Naive B cell (primary cell): ENCODE data around the gene DROSHA. TPM values are rescaled to one million over a fixed set of nuclear protein-coding genes. Genes with fewer than 3 reads are reported as not detected.
"Not testable (repeated sequence)": the region's sequence is repeated elsewhere in the genome, so short reads cannot be mapped to it uniquely, and the experiment has no call there.

Source experiments
- ATAC-seq, 2 donors: fragments of 150-1000 bp; cut with Tn5 transposase; 2 replicates each; pipeline ENCODE4 v1.10.0; 2021; ENCODE audit warnings: low read depth in 2 of 2, mild to moderate bottlenecking in 2 of 2, moderate library complexity in 2 of 2
- DNase-seq: peaks from one replicate; pipeline ENCODE4 v3.0.0; 2022
- H3K27ac Mint-ChIP-seq, 6 donors: one replicate each; pipeline ENCODE4 v1.8.0; 2020 to 2022; ENCODE audit warnings: mild to moderate bottlenecking in 6 of 6, mixed read lengths in 6 of 6, moderate library complexity in 5 of 6, inconsistent platforms in 2 of 6
- H3K27me3 Mint-ChIP-seq, 3 donors: one replicate each; pipeline ENCODE4 v1.8.0; 2021 to 2022; ENCODE audit warnings: mixed read lengths in 3 of 3, mild to moderate bottlenecking in 1 of 3
- H3K36me3 Mint-ChIP-seq, 2 donors: one replicate each; pipeline ENCODE4 v1.8.0; 2020 to 2022; ENCODE audit warnings: mixed read lengths in 2 of 2, inconsistent platforms in 1 of 2, mild to moderate bottlenecking in 1 of 2
- H3K4me1 Mint-ChIP-seq, 3 donors: one replicate each; pipeline ENCODE4 v1.8.0; 2020 to 2022; ENCODE audit warnings: mixed read lengths in 3 of 3, inconsistent platforms in 1 of 3, mild to moderate bottlenecking in 1 of 3, moderate library complexity in 1 of 3
- H3K4me3 Mint-ChIP-seq, 8 donors: one replicate each; pipeline ENCODE4 v1.8.0; 2020 to 2022; ENCODE audit warnings: mild to moderate bottlenecking in 8 of 8, mixed read lengths in 8 of 8, moderate library complexity in 8 of 8, inconsistent platforms in 2 of 8
- H3K9me3 Mint-ChIP-seq, 7 donors: one replicate each; pipeline ENCODE4 v1.8.0; 2020 to 2022; ENCODE audit warnings: mixed read lengths in 7 of 7, mild to moderate bottlenecking in 5 of 7, inconsistent platforms in 2 of 7, moderate library complexity in 1 of 7
- polyA plus RNA-seq, 6 donors: library from polyadenylated mRNA; unstranded; fragments of 300-500 nt; fragmentation: Illumina TruSeq; gene quantifications; one replicate each; pipeline ENCODE4 v1.2.3, GENCODE V29; 2021; ENCODE audit warnings: low read depth in 6 of 6

Gene DROSHA
- polyA plus RNA-seq, 6 donors from 2014 or later, result 10.6 to 20.6 (median 13.8) TPM

- no peak for ATAC-seq
- Mint-ChIP-seq H3K4me1 (no peaks in the 10 kb centered on the region), H3K27me3 (no peaks in the 10 kb centered on the region), H3K9me3 (peaks cover 0 to 4% (median 0%) of the 10 kb centered on the region in 7 donors), H3K36me3 (peaks cover 29 to 40% of the 10 kb centered on the region in 2 donors), H3K4me3 (no peak overlapping the region), H3K27ac (no peak overlapping the region)
- no peak for DNase-seq
Observed at GRCh38 chr5:31554552-31554951, 22.7 kb upstream of the DROSHA start.

- H3K27ac Mint-ChIP-seq, result peak overlapping the region in 2 of 6 donors; percentile 2 to 41
- peaks cover 29 to 41% of the 10 kb centered on the region in 2 donors for H3K36me3 Mint-ChIP-seq
- DNase-seq (no peak), ATAC-seq (no peak)
- H3K27me3 Mint-ChIP-seq, result no peaks in the 10 kb centered on the region
- H3K9me3 Mint-ChIP-seq, result peaks cover 0 to 4% (median 0%) of the 10 kb centered on the region in 7 donors
- no peak overlapping the region for H3K4me3 Mint-ChIP-seq
- no peaks in the 10 kb centered on the region for H3K4me1 Mint-ChIP-seq
Observed at GRCh38 chr5:31553863-31554262, 22.0 kb upstream of the DROSHA start.

GRCh38 chr5:31551878-31552277 is 20.0 kb upstream of the DROSHA start:
- peaks cover 0 to 4% (median 0%) of the 10 kb centered on the region in 7 donors for H3K9me3 Mint-ChIP-seq
- H3K4me1 Mint-ChIP-seq, result no peaks in the 10 kb centered on the region
- peak overlapping the region in 1 of 6 donors; percentile 9 for H3K27ac Mint-ChIP-seq
- DNase-seq (no peak), ATAC-seq (no peak)
- no peak overlapping the region for H3K4me3 Mint-ChIP-seq
- no peaks in the 10 kb centered on the region for H3K27me3 Mint-ChIP-seq
- H3K36me3 Mint-ChIP-seq, result peaks cover 38 to 60% of the 10 kb centered on the region in 2 donors

- H3K36me3 Mint-ChIP-seq, result peaks cover 43 to 57% of the 10 kb centered on the region in 2 donors
- H3K4me3 Mint-ChIP-seq, H3K9me3 Mint-ChIP-seq, DNase-seq, H3K27ac Mint-ChIP-seq, H3K4me1 Mint-ChIP-seq, H3K27me3 Mint-ChIP-seq, ATAC-seq: not testable (repeated sequence)
Observed at GRCh38 chr5:31549114-31549513, 17.2 kb upstream of the DROSHA start.

- Mint-ChIP-seq H3K9me3 (no peaks in the 10 kb centered on the region), H3K4me3 (no peak overlapping the region), H3K36me3 (peaks cover 11 to 22% of the 10 kb centered on the region in 2 donors), H3K4me1 (peaks cover 5 to 18% (median 14%) of the 10 kb centered on the region in 3 donors), H3K27ac (no peak overlapping the region), H3K27me3 (no peaks in the 10 kb centered on the region)
- DNase-seq (no peak), ATAC-seq (no peak)
Observed at GRCh38 chr5:31537851-31538250, 6.0 kb upstream of the DROSHA start.

- no peak overlapping the region for H3K4me3 Mint-ChIP-seq
- no peaks in the 10 kb centered on the region for H3K27me3 Mint-ChIP-seq
- ATAC-seq, result no peak
- no peak for DNase-seq
- no peak overlapping the region for H3K27ac Mint-ChIP-seq
- no peaks in the 10 kb centered on the region for H3K9me3 Mint-ChIP-seq
- peaks cover 11 to 17% of the 10 kb centered on the region in 2 donors for H3K36me3 Mint-ChIP-seq
- H3K4me1 Mint-ChIP-seq, result peaks cover 5 to 23% (median 19%) of the 10 kb centered on the region in 3 donors
Observed at GRCh38 chr5:31537349-31537748, 5.5 kb upstream of the DROSHA start.

GRCh38 chr5:31536873-31537272 is 5.0 kb upstream of the DROSHA start:
- Mint-ChIP-seq H3K27ac (no peak overlapping the region), H3K4me3 (no peak overlapping the region), H3K4me1 (peaks cover 5 to 28% (median 19%) of the 10 kb centered on the region in 3 donors), H3K9me3 (no peaks in the 10 kb centered on the region), H3K36me3 (peaks cover 11 to 17% of the 10 kb centered on the region in 2 donors), H3K27me3 (no peaks in the 10 kb centered on the region)
- ATAC-seq (no peak), DNase-seq (no peak)

- peaks cover 6 to 19% of the 10 kb centered on the region in 2 donors for H3K36me3 Mint-ChIP-seq
- H3K27me3 Mint-ChIP-seq, result no peaks in the 10 kb centered on the region
- H3K4me1 Mint-ChIP-seq, result peaks cover 19 to 50% (median 38%) of the 10 kb centered on the region in 3 donors
- H3K27ac Mint-ChIP-seq, result peak overlapping the region in 1 of 6 donors; percentile 24
- H3K4me3 Mint-ChIP-seq, result peak overlapping the region in 2 of 8 donors; percentile 22 to 73
- no peaks in the 10 kb centered on the region for H3K9me3 Mint-ChIP-seq
- DNase-seq (no peak), ATAC-seq (no peak)
Observed at GRCh38 chr5:31534527-31535046, 2.7 kb upstream of the DROSHA start.

GRCh38 chr5:31531543-31531887 is 378 bp downstream of the DROSHA start:
- H3K4me1 Mint-ChIP-seq, result peaks cover 27 to 60% (median 48%) of the 10 kb centered on the region in 3 donors

GRCh38 chr5:31530541-31531265 is 1.2 kb downstream of the DROSHA start:
- peak overlapping the region; percentile 98 to 100 (median 100) for H3K4me3 Mint-ChIP-seq
- DNase-seq (no peak), ATAC-seq (no peak)
- peaks cover 23 to 25% of the 10 kb centered on the region in 2 donors for H3K36me3 Mint-ChIP-seq
- no peaks in the 10 kb centered on the region for H3K27me3 Mint-ChIP-seq
- no peaks in the 10 kb centered on the region for H3K9me3 Mint-ChIP-seq
- H3K27ac Mint-ChIP-seq, result peak overlapping the region in 2 of 6 donors; percentile 92 to 93
- H3K4me1 Mint-ChIP-seq, result peaks cover 27 to 60% (median 48%) of the 10 kb centered on the region in 3 donors

More at GRCh38 chr5:31531543-31531887, 378 bp downstream of the DROSHA start:
- peaks cover 14 to 24% of the 10 kb centered on the region in 2 donors for H3K36me3 Mint-ChIP-seq
- no peaks in the 10 kb centered on the region for H3K9me3 Mint-ChIP-seq
- no peaks in the 10 kb centered on the region for H3K27me3 Mint-ChIP-seq
- ATAC-seq, result peak; percentile 39 to 43
- H3K4me3 Mint-ChIP-seq, result peak overlapping the region; percentile 98 to 100 (median 100)
- peak overlapping the region; percentile 92 to 98 (median 96) for H3K27ac Mint-ChIP-seq
- DNase-seq, result no peak

- Mint-ChIP-seq H3K4me1 (peaks cover 0 to 6% (median 5%) of the 10 kb centered on the region in 3 donors), H3K4me3 (no peak overlapping the region), H3K9me3 (no peaks in the 10 kb centered on the region), H3K36me3 (peaks cover 27 to 50% of the 10 kb centered on the region in 2 donors), H3K27me3 (no peaks in the 10 kb centered on the region), H3K27ac (no peak overlapping the region)
- ATAC-seq, result no peak
- no peak for DNase-seq
Observed at GRCh38 chr5:31523041-31523440, 8.9 kb downstream of the DROSHA start.

- H3K27ac Mint-ChIP-seq, result peak overlapping the region in 1 of 6 donors; percentile 4
- no peak for DNase-seq
- H3K27me3 Mint-ChIP-seq, result no peaks in the 10 kb centered on the region
- H3K36me3 Mint-ChIP-seq, result peaks cover 37 to 39% of the 10 kb centered on the region in 2 donors
- no peak for ATAC-seq
- no peak overlapping the region for H3K4me3 Mint-ChIP-seq
- no peaks in the 10 kb centered on the region for H3K9me3 Mint-ChIP-seq
- H3K4me1 Mint-ChIP-seq, result peaks cover 0 to 5% (median 0%) of the 10 kb centered on the region in 3 donors
Observed at GRCh38 chr5:31516802-31517201, 15.1 kb downstream of the DROSHA start.

GRCh38 chr5:31511305-31511704 is 20.6 kb downstream of the DROSHA start:
- Mint-ChIP-seq H3K27ac (peak overlapping the region in 2 of 6 donors; percentile 21 to 25), H3K4me1 (peaks cover 0 to 5% (median 0%) of the 10 kb centered on the region in 3 donors)

GRCh38 chr5:31504529-31504928 is 27.4 kb downstream of the DROSHA start:
- DNase-seq, result no peak
- Mint-ChIP-seq H3K27me3 (no peaks in the 10 kb centered on the region), H3K4me1 (peaks cover 0 to 5% (median 0%) of the 10 kb centered on the region in 3 donors), H3K36me3 (peaks cover 50 to 53% of the 10 kb centered on the region in 2 donors), H3K27ac (no peak overlapping the region), H3K4me3 (no peak overlapping the region), H3K9me3 (no peaks in the 10 kb centered on the region)
- no peak for ATAC-seq

More at GRCh38 chr5:31511305-31511704, 20.6 kb downstream of the DROSHA start:
- ATAC-seq (no peak), DNase-seq (no peak)
- Mint-ChIP-seq H3K9me3 (no peaks in the 10 kb centered on the region), H3K27me3 (no peaks in the 10 kb centered on the region), H3K4me3 (no peak overlapping the region), H3K36me3 (peaks cover 46 to 63% of the 10 kb centered on the region in 2 donors)
